ENCODE data around the gene HECTD2. TPM values are rescaled to one million over a fixed set of nuclear protein-coding genes. Genes with fewer than 3 reads are reported as not detected.

HECTD2 gene
- total RNA-seq, 1 donor from 2014 or later = 1.6 TPM

GRCh38 chr10:91562839-91563581 lies 152.9 kb downstream of the HECTD2 start:
- TF ChIP-seq CTCF (IDR thresholded peaks at IDR 0.05; ENCODE audit: insufficient read depth, low read length, severe bottlenecking) = no peak
- no peak for FAIRE-seq
- DNase-seq (ENCODE audit: low read depth) = no peak
- Histone ChIP-seq H3K27me3 (ENCODE audit: control insufficient read depth, insufficient read depth, low read length) (no peaks in the 10 kb centered on the region), H3K36me3 (ENCODE audit: control insufficient read depth, insufficient read depth, low read length) (no peaks in the 10 kb centered on the region), H3K4me3 (ENCODE audit: low read depth, low read length) (no peak overlapping the region)

- Histone ChIP-seq H3K36me3 (ENCODE audit: control insufficient read depth, insufficient read depth, low read length) (no peaks in the 10 kb centered on the region), H3K27me3 (ENCODE audit: control insufficient read depth, insufficient read depth, low read length) (no peaks in the 10 kb centered on the region), H3K4me3 (ENCODE audit: low read depth, low read length) (no peak overlapping the region)
- no peak for TF ChIP-seq CTCF (IDR thresholded peaks at IDR 0.05; ENCODE audit: insufficient read depth, low read length, severe bottlenecking)
- FAIRE-seq = no peak
- no peak for DNase-seq (ENCODE audit: low read depth)
These were observed 153.9 kb downstream of the HECTD2 start for GRCh38 chr10:91564026-91564425.

Other genes with a start within 250 kb of the HECTD2 start
- gene PCGF5, start 189.7 kb upstream of the HECTD2 start, total RNA-seq = 29.7 and 31.2 TPM in 2 replicates
- 17.4 and 39.8 TPM in 2 replicates for gene PPP1R3C, start 222.7 kb downstream of the HECTD2 start, total RNA-seq